ENCODE measurements around the gene CENPQ.

The CENPQ gene

DNA sequence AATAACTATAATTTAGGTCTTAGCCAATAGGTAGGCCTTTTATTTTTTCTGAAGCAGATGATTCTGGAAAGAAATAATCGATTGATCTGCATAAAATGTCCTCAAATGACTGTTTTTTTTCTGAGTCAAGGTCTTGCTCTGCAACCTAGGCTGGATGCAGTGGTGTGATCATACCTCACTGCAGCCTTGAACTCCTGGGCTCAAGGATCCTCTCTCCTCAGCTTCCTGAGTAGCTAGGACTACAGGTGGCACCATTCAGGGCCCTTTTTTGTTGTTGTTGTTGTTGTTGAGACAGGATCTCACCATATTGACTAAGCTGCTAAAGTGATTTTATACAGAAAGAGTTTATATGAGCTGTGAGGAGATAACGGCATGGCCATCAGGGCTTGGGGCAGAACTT lies 54.7 kb downstream of the CENPQ start:
- Histone ChIP-seq H3K36me3 (ENCODE audit: control insufficient read depth, insufficient read depth, low read length) (no peaks in the 10 kb centered on the region), H3K4me3 (replicated peaks; ENCODE audit: low read depth, low read length) (no peak overlapping the region), H3K27me3 (replicated peaks; ENCODE audit: control insufficient read depth, insufficient read depth, low read length) (no peaks in the 10 kb centered on the region)
- TF ChIP-seq, protein P1, sequence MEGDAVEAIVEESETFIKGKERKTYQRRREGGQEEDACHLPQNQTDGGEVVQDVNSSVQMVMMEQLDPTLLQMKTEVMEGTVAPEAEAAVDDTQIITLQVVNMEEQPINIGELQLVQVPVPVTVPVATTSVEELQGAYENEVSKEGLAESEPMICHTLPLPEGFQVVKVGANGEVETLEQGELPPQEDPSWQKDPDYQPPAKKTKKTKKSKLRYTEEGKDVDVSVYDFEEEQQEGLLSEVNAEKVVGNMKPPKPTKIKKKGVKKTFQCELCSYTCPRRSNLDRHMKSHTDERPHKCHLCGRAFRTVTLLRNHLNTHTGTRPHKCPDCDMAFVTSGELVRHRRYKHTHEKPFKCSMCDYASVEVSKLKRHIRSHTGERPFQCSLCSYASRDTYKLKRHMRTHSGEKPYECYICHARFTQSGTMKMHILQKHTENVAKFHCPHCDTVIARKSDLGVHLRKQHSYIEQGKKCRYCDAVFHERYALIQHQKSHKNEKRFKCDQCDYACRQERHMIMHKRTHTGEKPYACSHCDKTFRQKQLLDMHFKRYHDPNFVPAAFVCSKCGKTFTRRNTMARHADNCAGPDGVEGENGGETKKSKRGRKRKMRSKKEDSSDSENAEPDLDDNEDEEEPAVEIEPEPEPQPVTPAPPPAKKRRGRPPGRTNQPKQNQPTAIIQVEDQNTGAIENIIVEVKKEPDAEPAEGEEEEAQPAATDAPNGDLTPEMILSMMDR (IDR thresholded peaks at IDR 0.05; ENCODE audit: insufficient read depth, low read length, poor library complexity, severe bottlenecking) = no peak
- DNase-seq (ENCODE audit: extremely low read depth, insufficient read length) = no peak

DNA sequence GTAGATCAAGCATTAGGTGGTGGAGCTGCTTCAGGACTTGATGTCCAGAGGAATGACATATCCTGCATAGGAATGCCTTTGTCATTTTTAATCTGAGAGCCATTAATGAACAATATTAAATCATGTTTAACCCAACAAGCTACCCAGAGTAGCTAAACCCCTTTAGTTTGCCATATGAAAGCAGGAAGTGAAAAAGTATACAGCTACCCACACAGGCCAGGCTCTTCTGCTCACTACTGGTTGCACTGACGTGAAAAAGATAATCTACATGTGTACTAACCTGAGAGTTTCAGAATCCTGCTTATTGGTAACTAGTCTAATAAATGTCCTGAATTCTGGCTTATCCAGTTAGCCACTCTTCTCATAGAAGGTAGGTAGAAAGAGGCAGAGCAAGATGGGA lies 56.5 kb downstream of the CENPQ start:
- Histone ChIP-seq H3K4me3 (replicated peaks; ENCODE audit: low read depth, low read length) (no peak overlapping the region), H3K27me3 (replicated peaks; ENCODE audit: control insufficient read depth, insufficient read depth, low read length) (no peaks in the 10 kb centered on the region), H3K36me3 (ENCODE audit: control insufficient read depth, insufficient read depth, low read length) (no peaks in the 10 kb centered on the region)
- DNase-seq (ENCODE audit: extremely low read depth, insufficient read length) = no peak
- TF ChIP-seq, protein P1 (IDR thresholded peaks at IDR 0.05; ENCODE audit: insufficient read depth, low read length, poor library complexity, severe bottlenecking) = no peak

DNA sequence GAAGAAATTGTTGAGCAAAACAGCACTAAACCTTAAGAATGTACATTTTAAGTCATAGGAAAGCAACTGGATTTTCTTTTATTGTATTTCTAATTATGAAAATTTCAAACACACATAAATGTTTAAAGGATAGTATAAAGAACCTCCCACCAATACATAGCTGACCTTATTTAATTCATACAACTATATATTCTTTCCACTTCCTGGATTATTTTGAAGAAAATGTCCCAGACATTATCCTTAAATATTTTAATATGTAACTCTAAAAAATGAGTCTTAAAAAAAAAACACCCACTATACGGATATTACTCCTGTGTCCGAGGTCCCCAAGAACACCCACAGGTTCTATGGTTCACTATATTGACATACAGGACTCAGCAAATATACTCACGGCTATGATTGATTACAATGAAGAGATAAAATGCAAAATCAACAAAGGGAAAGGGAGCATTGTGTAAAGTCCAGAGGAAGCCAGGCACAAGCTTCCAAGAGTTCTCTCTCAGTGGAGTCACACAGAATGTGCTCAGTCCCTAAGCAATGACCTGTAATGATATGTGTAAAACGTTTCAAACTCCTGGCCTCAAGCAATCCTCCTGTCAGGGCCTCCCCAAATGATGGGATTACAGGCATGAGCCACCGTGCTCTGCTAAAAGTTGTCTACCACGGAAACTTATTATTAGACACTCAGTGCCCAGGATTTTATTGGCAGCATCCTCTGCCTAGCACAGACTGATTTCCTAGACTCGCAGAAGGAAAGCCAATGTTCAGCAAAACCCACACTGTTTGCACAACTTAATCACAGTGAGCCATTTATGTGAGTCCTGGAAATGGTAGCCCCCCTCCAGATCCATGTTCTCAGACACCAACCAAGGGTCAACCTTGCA lies 59.8 kb downstream of the CENPQ start:
- no peaks in the 10 kb centered on the region for H3K36me3 ChIP-seq (ENCODE audit: control insufficient read depth, insufficient read depth, low read length)
- DNase-seq (ENCODE audit: extremely low read depth, insufficient read length) = no peak
- H3K27me3 ChIP-seq (replicated peaks; ENCODE audit: control insufficient read depth, insufficient read depth, low read length) = no peaks in the 10 kb centered on the region
- H3K4me3 ChIP-seq (replicated peaks; ENCODE audit: low read depth, low read length) = no peak overlapping the region
- TF ChIP-seq, protein P1 (IDR thresholded peaks at IDR 0.05; ENCODE audit: insufficient read depth, low read length, poor library complexity, severe bottlenecking) = no peak

DNA sequence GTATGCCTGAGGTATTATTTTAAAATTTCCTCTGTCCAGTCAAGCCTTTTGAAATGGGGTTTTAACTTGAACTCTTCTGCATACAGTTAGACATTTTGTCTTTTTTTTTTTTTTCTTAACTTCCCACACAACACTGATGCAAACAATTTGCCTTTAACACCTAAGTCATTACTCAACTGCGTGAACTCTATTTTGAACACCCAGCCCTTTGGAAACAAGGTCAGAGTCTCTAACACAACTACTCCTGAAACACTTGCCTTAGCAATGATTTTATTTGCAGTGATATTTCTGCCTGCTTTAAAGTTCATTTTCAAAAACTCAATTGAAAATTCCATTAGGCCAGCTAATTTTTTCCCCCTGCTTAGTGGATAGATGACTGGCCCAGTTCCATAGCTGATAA lies 60.7 kb downstream of the CENPQ start:
- no peaks in the 10 kb centered on the region for H3K36me3 ChIP-seq (ENCODE audit: control insufficient read depth, insufficient read depth, low read length)
- TF ChIP-seq, protein P1 (IDR thresholded peaks at IDR 0.05; ENCODE audit: insufficient read depth, low read length, poor library complexity, severe bottlenecking) = no peak
- H3K4me3 ChIP-seq (replicated peaks; ENCODE audit: low read depth, low read length) = no peak overlapping the region
- DNase-seq (ENCODE audit: extremely low read depth, insufficient read length) = no peak
- H3K27me3 ChIP-seq (replicated peaks; ENCODE audit: control insufficient read depth, insufficient read depth, low read length) = no peaks in the 10 kb centered on the region

DNA sequence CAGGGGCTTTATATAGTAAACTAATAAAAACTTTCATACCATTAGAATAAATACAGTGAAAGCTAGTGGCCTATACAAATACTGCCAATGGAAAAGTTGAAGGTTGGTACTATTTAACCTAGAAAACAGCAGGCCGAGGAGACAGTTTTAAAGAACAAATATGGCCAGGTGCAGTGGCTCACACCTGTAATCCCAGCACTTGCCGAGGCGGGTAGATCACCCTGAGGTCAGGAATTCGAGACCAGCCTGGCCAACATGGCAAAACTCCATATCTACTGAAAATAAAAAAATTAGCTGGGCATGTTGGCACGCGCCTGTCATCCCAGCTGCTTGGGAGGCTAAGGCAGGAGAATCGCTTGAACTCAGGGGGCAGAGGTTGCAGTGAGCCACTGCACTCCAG lies 61.4 kb downstream of the CENPQ start:
- no peak overlapping the region for H3K4me3 ChIP-seq (replicated peaks; ENCODE audit: low read depth, low read length)
- TF ChIP-seq, protein P1 (IDR thresholded peaks at IDR 0.05; ENCODE audit: insufficient read depth, low read length, poor library complexity, severe bottlenecking) = no peak
- no peaks in the 10 kb centered on the region for H3K36me3 ChIP-seq (ENCODE audit: control insufficient read depth, insufficient read depth, low read length)
- H3K27me3 ChIP-seq (replicated peaks; ENCODE audit: control insufficient read depth, insufficient read depth, low read length) = no peaks in the 10 kb centered on the region
- DNase-seq (ENCODE audit: extremely low read depth, insufficient read length) = no peak

Measured in GM06990 (cell line).